Fibroblast of skin of left quadriceps (primary cell): ENCODE data around the gene CPLX3.

Experiments
- DNase-seq, 2 experiments: peaks; one replicate each; pipeline ENCODE4 v3.0.0-alpha.2; 2013; ENCODE audit warnings: low read depth in 2 of 2

CPLX3 gene

DNA sequence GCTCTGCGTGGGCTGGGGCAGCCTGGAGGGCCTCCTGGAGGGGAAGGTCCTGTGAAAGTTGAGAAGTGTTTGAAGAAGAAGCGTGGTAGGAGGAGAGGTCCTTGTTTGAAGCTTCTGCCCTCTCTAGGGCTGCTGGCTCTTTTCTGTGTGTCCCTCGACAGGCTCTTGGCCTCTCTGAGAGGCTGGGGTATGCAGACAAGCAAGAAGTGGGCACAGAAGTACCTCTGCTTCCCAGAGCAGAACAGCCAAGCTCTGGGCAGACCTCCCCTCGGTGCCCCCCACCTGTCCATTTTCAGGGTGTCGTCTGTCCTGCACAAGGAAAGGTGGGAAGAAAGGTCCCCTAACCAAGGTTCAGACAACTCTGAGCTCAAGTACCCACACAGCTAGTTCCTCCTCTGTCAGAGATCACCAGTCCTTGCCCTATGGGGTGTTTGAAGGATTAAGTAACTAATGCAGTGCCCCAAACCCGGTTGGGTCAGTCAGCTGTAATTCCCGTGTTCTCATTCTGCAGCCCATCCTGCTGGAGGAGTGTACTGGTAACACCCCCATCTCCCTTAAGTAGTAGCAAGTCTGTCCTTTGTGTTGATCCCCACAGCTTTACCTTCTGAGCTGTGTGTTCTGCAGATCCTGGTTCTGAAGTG lies 38.3 kb upstream of the CPLX3 start:
- DNase-seq: no peak

GRCh38 chr15:74788683-74789151 lies 37.7 kb upstream of the CPLX3 start:
- no peak for DNase-seq

- DNase-seq: no peak
Measured at GRCh38 chr15:74789171-74789631, 37.2 kb upstream of the CPLX3 start.

GRCh38 chr15:74789741-74790079 lies 36.7 kb upstream of the CPLX3 start:
- no peak for DNase-seq

- no peak for DNase-seq
Measured at GRCh38 chr15:74790080-74790916, 36.1 kb upstream of the CPLX3 start.

DNA sequence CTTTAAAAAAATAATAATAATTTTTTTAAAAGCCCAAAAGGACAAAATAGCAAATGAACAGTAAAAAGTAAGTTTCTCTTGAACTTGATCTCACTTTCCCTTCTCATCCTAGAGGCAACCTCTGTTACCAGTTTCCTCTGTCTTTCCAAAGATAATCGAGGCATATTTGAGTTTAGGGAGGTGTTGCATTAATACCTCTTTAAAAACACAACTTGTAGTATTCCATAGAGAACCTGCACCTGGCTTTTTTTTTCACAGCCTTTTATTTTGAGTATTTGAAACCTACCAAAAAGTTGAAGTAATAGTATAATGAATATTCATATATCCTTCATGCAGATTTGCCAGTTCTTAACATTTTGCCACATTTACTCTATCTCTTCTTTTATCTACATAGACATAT lies 35.4 kb upstream of the CPLX3 start:
- no peak for DNase-seq

- no peak for DNase-seq
Measured at GRCh38 chr15:74791667-74792066, 34.8 kb upstream of the CPLX3 start.

GRCh38 chr15:74792227-74793016 lies 34.0 kb upstream of the CPLX3 start:
- no peak for DNase-seq

- no peak for DNase-seq
Measured at GRCh38 chr15:74793135-74794028, 33.0 kb upstream of the CPLX3 start.

DNA sequence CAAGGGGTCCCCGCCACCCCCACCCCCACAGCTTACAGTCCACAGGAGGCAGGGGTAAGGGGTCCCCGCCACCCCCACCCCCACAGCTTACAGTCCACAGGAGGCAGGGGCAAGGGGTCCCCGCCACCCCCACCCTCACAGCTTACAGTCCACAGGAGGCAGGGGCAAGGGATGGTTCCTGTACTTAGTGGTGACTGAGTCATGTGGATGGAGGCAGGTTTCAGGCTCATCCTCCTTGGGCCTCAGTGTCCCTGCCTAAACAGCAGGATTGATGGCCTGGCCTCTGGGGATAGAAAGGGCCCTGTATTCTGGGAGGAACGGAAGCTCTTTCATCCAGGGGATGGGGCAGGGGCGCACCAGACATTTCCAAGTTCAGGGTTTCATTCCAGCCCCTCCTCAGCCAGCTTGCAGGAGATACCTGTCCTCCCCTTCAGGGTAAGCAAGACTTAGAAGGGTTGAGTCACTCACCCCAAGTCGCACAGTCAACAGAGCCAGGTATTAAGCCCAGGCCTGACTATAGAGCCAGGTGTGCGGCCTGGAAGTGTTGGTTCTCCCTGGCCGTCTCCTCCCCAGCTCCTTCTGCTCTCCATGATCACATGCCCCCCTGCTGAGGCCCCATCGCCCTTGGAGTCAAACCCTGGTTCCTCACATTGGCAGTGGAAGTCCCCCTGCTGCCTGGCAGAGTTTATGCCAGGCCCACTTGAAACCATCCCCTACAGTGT lies 32.0 kb upstream of the CPLX3 start:
- no peak for DNase-seq

DNA sequence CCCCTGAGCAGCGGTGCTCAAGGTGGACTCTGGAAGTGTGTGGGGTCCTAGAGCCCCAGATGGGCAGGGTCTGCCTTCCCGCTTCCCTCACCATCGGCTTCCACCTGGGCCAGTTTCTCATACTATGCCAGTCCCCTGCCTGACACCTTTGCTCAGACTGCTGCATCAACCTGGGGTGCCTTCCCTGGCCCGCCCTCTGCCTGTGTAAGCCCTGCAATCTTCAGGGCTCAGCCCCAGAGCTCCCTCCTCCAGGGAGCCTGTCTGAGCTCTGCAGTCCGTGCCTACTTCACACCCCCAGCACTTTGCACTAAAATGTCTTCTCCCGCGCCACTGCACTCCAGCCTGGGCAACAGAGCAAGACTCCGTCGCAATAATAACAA lies 31.5 kb upstream of the CPLX3 start:
- no peak for DNase-seq

DNA sequence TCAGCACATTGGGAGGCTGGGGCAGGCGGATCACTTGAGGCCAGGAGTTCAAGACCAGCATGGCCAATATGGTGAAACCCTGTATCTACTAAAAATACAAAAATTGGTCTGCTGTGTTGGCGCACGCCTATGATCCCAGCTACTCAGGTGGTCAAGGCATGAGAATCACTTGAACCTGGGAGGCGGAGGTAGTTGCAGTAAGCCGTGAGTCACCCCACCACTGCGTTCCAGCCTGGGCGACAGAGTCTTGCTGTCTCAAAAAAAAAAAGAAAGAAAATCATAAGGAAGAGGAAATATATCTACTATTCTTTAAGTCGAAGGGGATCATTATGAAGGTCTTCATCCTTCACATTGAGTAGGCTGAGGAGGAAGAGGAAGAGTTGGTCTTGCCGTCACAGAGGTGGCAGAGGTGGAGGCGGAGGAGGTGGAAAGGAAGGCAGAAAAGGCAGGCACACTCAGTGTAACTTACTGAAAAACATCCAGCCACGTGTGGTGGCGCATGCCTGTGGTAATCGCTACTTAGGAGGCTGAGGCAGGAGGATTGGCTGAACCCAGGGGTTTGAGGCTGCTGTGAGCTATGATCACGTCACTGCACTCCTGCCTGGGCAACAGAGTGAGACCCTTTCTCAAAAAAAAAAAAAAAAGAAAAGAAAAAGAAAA lies 30.3 kb upstream of the CPLX3 start:
- no peak for DNase-seq

- no peak for DNase-seq
Measured at GRCh38 chr15:74798388-74799254, 27.8 kb upstream of the CPLX3 start.

GRCh38 chr15:74799255-74799855 lies 27.1 kb upstream of the CPLX3 start:
- DNase-seq: no peak

- DNase-seq: no peak
Measured at GRCh38 chr15:74799856-74800558, 26.4 kb upstream of the CPLX3 start.

- no peak for DNase-seq
Measured at GRCh38 chr15:74800559-74801094, 25.8 kb upstream of the CPLX3 start.

DNA sequence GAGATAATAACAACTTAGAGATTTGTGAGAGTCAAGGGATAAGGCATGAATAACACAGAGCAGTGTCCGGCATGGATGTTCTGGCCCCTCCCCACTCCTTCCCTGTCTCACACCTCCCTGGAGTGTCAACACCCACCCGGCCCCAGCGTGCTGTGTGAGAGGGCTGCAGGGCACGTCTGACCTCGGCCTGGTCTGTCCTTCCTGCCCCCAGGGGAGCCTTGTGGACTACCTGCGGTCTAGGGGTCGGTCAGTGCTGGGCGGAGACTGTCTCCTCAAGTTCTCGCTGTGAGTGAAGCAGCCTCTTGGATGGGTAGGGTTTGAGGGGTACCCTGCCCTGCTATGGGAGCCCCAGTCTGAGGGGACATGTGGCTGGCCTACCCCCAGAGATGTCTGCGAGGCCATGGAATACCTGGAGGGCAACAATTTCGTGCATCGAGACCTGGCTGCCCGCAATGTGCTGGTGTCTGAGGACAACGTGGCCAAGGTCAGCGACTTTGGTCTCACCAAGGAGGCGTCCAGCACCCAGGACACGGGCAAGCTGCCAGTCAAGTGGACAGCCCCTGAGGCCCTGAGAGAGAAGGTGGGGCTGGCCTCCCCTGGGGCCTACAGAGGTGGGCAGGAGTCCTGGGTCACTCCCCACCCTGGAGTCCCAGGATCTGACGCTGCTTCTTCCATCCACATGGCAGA lies 25.0 kb upstream of the CPLX3 start:
- DNase-seq: no peak
